Prostate gland (tissue), 2 donors: ENCODE measurements around the gene PDE6B. TPM values are rescaled to one million over a fixed set of nuclear protein-coding genes. Genes with fewer than 3 reads are reported as not detected.

ENCODE experiments used
- DNase-seq: peaks from one replicate; pipeline ENCODE4 v3.0.0-alpha.2; 2019; ENCODE audit warnings: low spot score
- H3K27ac ChIP-seq, 2 donors: fragments of 200-600 bp; sonication (generic); 2 replicates each; pipeline ENCODE4 v1.5.1; 2017 to 2019
- H3K27me3 ChIP-seq: fragments of 200-600 bp; sonication (generic); replicated peaks from 2 replicates; pipeline ENCODE4 v1.5.1; 2019; ENCODE audit not compliant: insufficient read depth
- H3K36me3 ChIP-seq, 2 donors: fragments of 200-600 bp; sonication (generic); 1 replicate in 1 of 2; 2 replicates in 1 of 2; pipeline versions ENCODE4 v1.5.1 to v1.8.1; 2017 to 2019
- H3K4me1 ChIP-seq: fragments of 200-600 bp; sonication (generic); replicated peaks from 2 replicates; pipeline ENCODE4 v1.5.1; 2019
- H3K4me3 ChIP-seq, 2 donors: fragments of 200-600 bp; sonication (generic); 2 replicates each; pipeline ENCODE4 v1.5.1; 2017 to 2019
- H3K9me3 ChIP-seq: fragments of 200-600 bp; sonication (generic); 2 replicates; pipeline ENCODE4 v1.5.1; 2017
- POLR2A ChIP-seq: fragments of 450-650 bp; IDR thresholded peaks from one replicate; pipeline ENCODE4 v1.6.1; 2016; ENCODE audit warnings: antibody characterized with exemption, mild to moderate bottlenecking
- POLR2AphosphoS5 ChIP-seq: sonication (generic); formaldehyde crosslinking; IDR thresholded peaks from one replicate; pipeline ENCODE4 v1.6.1; 2017; ENCODE audit warnings: antibody characterized with exemption
- WGBS: methylation state at CpG from one replicate; pipeline ENCODE4 v1.1.5; 2018; 5-methylcytosine and 5-hydroxymethylcytosine counted together
- intact Hi-C: fragments of 100-400 bp; cut with DNase I; formaldehyde crosslinking; loops from one replicate; pipeline ENCODE4 v1.14.2; 2022
- total RNA-seq, 2 donors: library from RNA; depleted of rRNA; stranded (reverse); fragments of >200 nt; gene quantifications; one replicate each; pipeline ENCODE4 v1.1.0, GENCODE V29; 2016
- TF ChIP-seq, protein P1 (sequence below), 4 experiments: fragments of 200-600 bp in 2 of 4; fragments of 450-650 bp in 2 of 4; sonication (generic) in 2 of 4; IDR thresholded peaks; 1 replicate in 3 of 4; 2 replicates in 1 of 4; pipeline ENCODE4 v1.5.1; 2016 to 2019; ENCODE audit warnings: antibody characterized with exemption in 4 of 4, mild to moderate bottlenecking in 2 of 4, moderate library complexity in 2 of 4

The PDE6B gene
- total RNA-seq, 2 donors from 2014 or later, result 8.0 to 9.3 TPM

GRCh38 chr4:679104-679481 is 53.7 kb downstream of the PDE6B start:
- TF ChIP-seq POLR2A, result no peak
- TF ChIP-seq, protein P1, sequence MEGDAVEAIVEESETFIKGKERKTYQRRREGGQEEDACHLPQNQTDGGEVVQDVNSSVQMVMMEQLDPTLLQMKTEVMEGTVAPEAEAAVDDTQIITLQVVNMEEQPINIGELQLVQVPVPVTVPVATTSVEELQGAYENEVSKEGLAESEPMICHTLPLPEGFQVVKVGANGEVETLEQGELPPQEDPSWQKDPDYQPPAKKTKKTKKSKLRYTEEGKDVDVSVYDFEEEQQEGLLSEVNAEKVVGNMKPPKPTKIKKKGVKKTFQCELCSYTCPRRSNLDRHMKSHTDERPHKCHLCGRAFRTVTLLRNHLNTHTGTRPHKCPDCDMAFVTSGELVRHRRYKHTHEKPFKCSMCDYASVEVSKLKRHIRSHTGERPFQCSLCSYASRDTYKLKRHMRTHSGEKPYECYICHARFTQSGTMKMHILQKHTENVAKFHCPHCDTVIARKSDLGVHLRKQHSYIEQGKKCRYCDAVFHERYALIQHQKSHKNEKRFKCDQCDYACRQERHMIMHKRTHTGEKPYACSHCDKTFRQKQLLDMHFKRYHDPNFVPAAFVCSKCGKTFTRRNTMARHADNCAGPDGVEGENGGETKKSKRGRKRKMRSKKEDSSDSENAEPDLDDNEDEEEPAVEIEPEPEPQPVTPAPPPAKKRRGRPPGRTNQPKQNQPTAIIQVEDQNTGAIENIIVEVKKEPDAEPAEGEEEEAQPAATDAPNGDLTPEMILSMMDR (IDR thresholded peaks at IDR 0.05), result no peak
- TF ChIP-seq POLR2AphosphoS5, result no peak
- 84% methylated on average over 13 of the region's 13 CpGs for WGBS
- Histone ChIP-seq H3K4me3 (no peak overlapping the region), H3K9me3 (no peaks in the 10 kb centered on the region), H3K27ac (no peak overlapping the region), H3K4me1 (peaks cover 14% of the 10 kb centered on the region), H3K36me3 (no peaks in the 10 kb centered on the region), H3K27me3 (no peaks in the 10 kb centered on the region)
- no peak for DNase-seq
- intact Hi-C loops, result loop anchor here (5.0 to 10.0 kb wide), 3 partner anchors 103 to 344 kb away; partner anchors contain the start of gene ZNF141

- intact Hi-C loops, result loop anchor here (5.0 to 10.0 kb wide), 3 partner anchors 103 to 345 kb away; partner anchors contain the start of gene ZNF141
- H3K36me3 ChIP-seq, result no peaks in the 10 kb centered on the region
- WGBS, result 79% methylated on average over 11 of the region's 11 CpGs
- no peak for TF ChIP-seq POLR2A
- TF ChIP-seq POLR2AphosphoS5, result no peak
- TF ChIP-seq, protein P1 (IDR thresholded peaks at IDR 0.05), result no peak
- no peak for DNase-seq
- H3K27me3 ChIP-seq, result no peaks in the 10 kb centered on the region
- no peak overlapping the region for H3K27ac ChIP-seq
- H3K4me3 ChIP-seq, result no peak overlapping the region
- H3K4me1 ChIP-seq, result peaks cover 14% of the 10 kb centered on the region
- H3K9me3 ChIP-seq, result no peaks in the 10 kb centered on the region
These were observed 54.3 kb downstream of the PDE6B start for GRCh38 chr4:679629-680028.

DNA sequence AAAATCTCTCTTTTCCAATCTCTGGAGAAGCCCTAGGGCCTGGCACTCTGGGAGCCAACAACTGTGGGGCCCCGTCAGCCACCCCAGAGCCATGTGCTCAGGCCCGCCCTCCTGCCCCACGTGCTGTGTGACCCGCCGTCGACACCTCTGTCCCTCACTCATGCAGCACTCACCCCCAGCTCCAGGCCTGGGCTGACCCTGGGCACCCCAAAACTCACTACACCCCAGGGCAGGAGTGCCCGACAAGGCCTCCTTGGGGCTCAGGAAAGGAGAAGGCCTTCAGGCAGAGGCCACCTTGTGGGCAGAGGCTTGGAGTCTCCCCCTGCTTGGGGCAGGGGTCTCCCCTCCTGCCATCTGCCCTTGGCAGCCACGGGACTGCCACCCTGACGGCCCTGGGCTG is 54.7 kb downstream of the PDE6B start:
- Histone ChIP-seq H3K27me3 (no peaks in the 10 kb centered on the region), H3K4me1 (peaks cover 12% of the 10 kb centered on the region), H3K27ac (no peak overlapping the region)

GRCh38 chr4:680551-680927 is 55.2 kb downstream of the PDE6B start:
- Histone ChIP-seq H3K27me3 (no peaks in the 10 kb centered on the region), H3K36me3 (no peaks in the 10 kb centered on the region), H3K4me3 (no peak overlapping the region), H3K27ac (no peak overlapping the region), H3K9me3 (no peaks in the 10 kb centered on the region), H3K4me1 (peaks cover 8% of the 10 kb centered on the region)
- 35% methylated on average over 11 of the region's 17 CpGs for WGBS
- TF ChIP-seq POLR2AphosphoS5, result no peak
- TF ChIP-seq, protein P1 (IDR thresholded peaks at IDR 0.05), result no peak
- no peak for TF ChIP-seq POLR2A
- no peak for DNase-seq
- intact Hi-C loops, result no loop called here

More for the DNA sequence above, 54.7 kb downstream of the PDE6B start:
- TF ChIP-seq POLR2A, result no peak
- no peak for TF ChIP-seq POLR2AphosphoS5
- no peak for DNase-seq
- intact Hi-C loops, result no loop called here
- Histone ChIP-seq H3K36me3 (no peaks in the 10 kb centered on the region), H3K9me3 (no peaks in the 10 kb centered on the region), H3K4me3 (no peak overlapping the region)
- 66% methylated on average over 9 of the region's 9 CpGs for WGBS

GRCh38 chr4:680928-681645 is 55.7 kb downstream of the PDE6B start:
- WGBS, result 2% methylated on average over 34 of the region's 62 CpGs

More at GRCh38 chr4:680928-681645, 55.7 kb downstream of the PDE6B start:
- DNase-seq, result no peak
- Histone ChIP-seq H3K27ac (no peak overlapping the region), H3K4me1 (peaks cover 8% of the 10 kb centered on the region), H3K36me3 (no peaks in the 10 kb centered on the region), H3K27me3 (no peaks in the 10 kb centered on the region), H3K9me3 (no peaks in the 10 kb centered on the region), H3K4me3 (peak overlapping the region; percentile 27 to 37)
- TF ChIP-seq POLR2AphosphoS5 (no peak), POLR2A (no peak)
- TF ChIP-seq, protein P1 (IDR thresholded peaks at IDR 0.05), result no peak
- intact Hi-C loops, result no loop called here
